GM08714 (cell line): ENCODE results near the gene PACSIN1.

Experiments
- H3K4me3 ChIP-seq: fragments of 200-500 bp; sonication (Bioruptor generic); 2 replicates; pipeline ENCODE4 v1.5.1; 2014; ENCODE audit warnings: mild to moderate bottlenecking, low read length, inconsistent platforms
- ZNF274 ChIP-seq: IDR thresholded peaks from 2 replicates; pipeline ENCODE4 v1.6.1; 2012; ENCODE audit warnings: mild to moderate bottlenecking, low read depth, low read length

PACSIN1 gene

DNA sequence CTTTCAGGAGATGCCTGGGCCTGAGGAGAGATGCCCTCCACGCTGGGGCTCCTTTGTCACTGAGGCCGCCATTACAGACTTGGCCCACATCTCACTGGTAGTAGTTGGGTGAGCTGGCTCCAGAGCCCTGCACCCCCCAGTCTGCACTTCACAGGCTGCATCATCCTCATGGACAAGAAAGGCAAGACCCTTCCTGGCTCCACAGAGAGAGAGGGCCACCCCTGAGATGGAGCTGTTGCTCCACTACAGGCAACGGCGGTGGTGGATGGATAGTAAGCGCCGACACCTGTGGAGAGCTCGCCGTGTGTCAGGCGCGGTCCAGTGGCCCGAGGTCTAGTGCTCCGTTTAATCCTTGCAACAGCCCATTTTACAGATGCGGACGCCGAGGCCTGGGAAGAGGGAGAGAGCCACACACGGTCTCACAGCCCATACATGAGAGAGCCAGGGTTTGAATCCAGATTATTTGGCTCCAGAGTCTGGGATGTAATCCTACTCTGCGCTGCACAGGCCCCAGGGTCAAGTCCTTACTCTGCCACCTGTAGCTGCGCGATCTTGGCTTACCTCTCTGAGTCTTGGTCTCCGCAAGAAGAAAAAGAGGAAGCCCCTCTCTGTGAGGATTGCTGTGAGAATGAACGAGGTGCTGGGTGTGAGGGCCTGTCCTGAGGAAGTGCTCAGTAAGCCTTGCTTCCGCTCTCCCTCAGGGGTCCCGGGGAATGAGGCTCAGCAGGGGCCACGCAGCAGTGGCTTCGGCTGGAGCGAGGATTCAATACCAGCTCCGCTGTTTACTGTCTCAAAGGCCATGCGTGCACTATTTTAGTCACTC, 55.8 kb downstream of the PACSIN1 start:
- H3K4me3 ChIP-seq, result no peak overlapping the region
- TF ChIP-seq ZNF274, result no peak

DNA sequence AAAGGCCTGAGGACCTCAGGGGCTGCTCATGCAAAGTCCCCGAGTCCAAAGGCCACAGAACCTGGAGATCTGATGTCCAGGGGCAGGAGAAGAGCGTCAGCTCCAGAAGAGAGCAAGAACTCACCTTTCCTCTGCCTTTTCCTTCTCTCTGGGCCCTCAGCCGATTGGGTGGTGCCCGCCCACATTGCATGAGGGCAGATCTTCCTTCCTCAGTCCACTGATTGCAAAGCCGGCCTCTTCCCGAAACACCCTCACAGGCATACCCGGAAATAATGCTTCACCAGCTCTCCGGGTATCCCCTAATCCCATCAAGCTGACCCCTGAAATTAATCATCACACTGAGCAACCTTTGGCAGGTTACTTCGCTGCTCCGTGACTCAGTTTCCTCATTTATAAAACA, 56.9 kb downstream of the PACSIN1 start:
- TF ChIP-seq ZNF274, result no peak
- no peak overlapping the region for H3K4me3 ChIP-seq

DNA sequence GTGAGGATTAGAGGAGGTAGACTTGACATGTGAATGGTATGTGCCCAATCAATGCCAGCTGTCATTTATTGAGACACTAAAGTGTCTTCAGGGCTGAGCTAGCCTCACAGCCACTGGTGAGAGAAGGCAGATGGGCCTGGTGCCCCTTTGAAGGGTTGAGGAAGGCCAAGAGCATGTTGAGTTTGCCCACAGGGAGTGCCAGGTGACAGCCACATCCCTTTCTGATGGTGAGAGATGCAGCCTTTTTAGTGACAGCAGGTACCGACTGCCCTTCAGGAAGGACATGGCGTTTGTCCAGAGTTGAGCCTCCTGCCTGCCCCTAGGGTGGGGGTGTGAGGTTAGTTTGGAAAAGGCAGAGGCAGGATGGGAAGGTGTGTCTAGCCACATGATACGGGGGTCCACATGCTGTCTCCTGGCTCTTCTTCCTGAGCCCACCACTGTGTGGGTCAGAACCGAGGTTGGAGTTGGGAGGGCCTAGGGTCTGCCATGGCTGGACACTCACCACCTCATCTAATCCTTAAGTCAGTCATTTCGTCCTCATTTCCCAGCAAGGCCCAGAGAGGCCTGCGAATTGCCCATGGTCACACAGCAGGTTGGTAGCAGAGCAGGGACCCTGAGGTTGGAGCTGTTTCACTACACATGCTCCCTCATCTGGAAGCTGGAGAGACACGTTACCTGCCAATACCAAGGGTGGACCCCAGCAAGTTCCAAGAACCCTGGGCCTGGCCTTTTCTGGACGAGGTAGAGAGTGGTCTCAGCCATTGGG, 57.7 kb downstream of the PACSIN1 start:
- H3K4me3 ChIP-seq, result no peak overlapping the region
- no peak for TF ChIP-seq ZNF274

DNA sequence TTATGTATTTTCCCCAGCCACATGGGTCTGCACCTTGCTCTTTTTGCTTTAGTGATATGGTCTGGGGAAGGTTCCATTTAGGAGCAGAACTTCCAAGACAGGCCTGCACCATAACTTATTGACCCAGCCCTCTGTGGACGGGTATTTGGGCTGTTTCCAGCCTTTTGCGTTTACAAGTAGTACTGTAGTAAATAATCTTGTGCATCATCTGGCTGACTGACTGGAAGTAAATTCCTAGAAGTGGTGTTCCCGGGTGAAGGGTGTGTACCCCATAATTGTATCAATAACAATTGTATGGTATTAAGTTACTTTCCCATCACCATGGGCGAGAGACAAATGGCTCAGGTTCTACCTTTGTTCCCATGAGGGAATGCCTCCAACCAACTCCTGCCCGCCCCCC, 58.6 kb downstream of the PACSIN1 start:
- H3K4me3 ChIP-seq, result no peak overlapping the region
- TF ChIP-seq ZNF274, result no peak

DNA sequence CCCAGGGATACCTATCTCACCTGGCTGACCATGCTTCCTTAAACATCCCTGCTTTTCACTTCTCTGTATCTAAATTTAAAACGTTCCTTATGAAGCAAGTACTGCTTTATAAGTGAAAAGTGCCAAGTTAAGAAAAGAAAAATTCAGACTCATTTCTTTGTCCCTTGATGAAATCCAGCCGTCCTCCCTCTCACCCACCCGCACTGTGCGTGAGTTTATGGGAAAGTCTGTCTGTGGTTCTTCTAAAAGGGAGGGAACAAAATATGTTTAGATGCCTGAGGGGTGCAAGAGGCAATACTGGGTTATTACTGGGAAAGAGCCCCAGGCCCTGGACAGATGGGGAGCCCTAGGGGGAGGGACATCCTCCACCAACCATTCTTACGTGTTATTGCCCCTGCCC, 59.1 kb downstream of the PACSIN1 start:
- H3K4me3 ChIP-seq, result no peak overlapping the region
- no peak for TF ChIP-seq ZNF274

DNA sequence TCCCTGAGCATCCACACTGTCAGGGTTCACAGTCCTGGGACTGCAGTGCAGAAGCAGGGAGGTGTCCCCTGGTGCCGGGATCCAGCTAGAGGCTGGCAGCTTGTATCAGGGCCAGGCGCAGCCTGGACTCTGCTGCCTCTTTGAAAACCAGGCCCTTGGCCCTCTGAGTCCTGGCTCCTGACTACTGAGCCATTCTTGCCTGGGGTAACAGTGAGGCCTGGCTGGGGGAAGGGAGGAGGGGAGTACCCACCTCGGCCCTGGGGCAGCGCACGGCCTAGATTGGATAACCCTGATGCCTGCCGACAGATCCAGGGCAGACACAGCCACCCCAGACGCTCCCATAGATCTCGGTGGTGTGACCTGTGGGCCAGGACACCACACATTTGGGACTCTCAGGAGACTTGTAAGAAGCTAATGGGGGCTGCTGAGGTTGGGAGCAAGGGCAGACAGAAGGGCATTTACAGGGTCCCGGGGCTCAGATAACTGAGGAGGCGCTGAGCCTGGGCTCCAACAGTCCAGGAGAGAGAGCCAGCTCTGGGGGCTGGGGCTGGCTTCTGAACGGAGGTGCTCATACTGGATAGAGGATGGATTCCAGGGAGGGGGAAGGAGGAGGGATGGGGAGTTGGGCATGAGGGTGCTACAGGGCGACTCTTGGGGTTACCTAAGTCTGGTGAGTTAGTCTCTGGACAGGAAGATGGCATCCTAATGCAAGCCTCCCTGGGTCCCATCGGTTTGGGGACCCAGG, 59.7 kb downstream of the PACSIN1 start:
- no peak for TF ChIP-seq ZNF274
- no peak overlapping the region for H3K4me3 ChIP-seq

DNA sequence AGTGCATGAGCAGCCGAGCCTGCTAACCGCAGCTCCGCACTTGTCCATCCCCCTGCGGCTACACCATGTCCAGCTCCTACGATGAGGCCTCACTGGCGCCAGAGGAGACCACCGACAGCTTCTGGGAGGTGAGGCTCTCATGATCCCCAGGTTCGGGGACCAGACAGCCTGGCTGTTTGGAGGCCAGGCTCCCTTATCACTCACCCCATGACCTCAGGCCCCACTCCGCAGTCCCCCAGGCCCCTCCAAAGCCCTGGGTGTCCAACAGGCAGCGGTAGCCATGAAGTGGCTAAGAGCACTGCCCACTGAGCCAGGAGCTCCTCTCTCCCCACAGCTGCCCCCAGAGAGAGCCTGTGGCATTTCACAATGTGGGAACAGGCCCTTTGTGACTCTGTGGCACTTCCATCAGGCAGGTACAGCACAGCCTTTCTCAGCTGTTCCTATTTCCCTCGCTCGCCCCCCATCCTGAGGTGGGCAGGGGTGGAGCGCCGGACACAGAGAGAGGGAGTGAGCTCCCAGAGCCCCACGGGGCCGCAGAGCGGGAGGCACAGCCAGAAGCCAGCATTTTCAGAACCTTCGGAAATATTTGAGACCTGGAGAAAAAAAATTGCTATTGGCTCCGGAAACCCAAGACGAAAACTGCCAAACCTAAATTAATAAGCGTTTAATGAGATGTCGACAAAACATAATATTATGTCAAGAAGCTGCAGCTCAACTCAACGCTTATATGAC, 60.5 kb downstream of the PACSIN1 start:
- no peak overlapping the region for H3K4me3 ChIP-seq
- TF ChIP-seq ZNF274, result no peak

DNA sequence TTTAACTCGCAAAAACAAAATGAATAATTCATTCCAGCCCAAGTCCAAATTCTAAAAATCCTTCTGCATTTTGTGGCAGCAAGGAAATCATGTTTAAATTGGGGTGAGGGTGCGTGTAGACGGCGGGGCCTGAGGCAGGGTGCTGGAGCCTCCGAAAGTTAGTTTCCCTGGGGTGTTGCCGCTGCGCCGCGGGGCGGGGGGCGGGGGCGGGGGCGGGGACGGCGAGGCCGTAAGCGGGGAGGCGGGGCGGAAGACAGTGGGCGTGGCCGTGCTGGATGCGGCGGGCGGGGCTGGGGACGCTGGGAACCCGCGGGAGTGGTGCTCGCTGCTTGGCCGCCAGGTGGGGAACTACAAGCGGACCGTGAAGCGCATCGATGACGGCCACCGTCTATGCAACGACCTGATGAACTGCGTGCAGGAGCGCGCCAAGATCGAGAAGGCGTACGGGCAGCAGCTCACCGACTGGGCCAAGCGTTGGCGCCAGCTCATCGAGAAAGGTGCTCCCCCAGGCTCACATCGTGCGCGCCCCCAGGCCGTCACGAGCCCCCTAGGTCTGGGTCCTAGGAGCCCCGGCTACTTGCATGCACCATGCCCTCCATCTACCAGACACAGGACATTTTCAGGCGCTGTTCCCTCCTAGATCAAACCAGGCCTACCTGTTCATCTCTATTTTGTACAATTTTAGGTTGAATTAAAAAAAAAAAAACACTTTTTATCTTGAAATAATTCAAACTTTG, 61.3 kb downstream of the PACSIN1 start:
- H3K4me3 ChIP-seq, result no peak overlapping the region
- no peak for TF ChIP-seq ZNF274

DNA sequence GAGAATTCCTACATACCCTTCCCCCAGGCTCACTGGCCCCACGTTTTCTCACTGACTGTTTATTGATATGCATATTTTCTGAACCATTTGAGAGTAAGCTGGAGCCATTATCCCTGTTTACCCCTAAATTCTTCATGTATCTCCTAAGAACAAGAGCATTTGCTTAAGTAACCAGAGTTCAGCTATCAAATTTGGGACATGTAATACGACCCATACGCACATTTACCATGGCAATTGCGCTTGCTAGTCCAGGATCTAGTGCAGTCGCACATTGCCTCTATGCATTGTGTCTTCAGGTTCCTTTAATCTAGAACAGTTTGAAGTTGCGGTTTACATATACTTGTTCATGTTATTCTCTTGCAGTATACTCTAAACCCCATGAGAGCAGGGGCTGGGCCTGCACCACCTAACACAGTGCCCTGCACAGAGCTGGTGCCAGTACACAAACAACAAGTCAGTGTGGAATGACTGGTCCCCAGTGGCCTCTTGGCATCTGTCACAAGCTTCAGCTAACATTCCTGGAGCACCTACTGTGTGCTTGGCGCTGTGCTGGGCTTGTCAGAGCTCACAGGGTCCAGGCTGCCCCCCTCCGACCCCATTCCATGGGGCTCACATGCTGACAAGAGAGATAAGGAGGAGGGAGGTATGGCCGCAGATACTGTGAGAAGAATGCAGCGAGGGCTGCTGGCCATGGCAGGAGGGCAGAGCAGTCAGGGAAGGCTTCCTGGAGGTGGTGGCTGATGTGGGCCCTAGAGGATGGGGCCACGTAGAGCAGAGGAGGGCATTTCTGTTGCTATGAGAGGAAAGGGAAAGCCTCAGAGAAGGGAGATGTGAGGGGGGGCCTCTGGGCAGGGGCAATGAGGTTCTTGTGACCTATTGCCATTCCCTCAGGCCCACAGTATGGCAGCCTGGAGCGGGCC, 62.1 kb downstream of the PACSIN1 start:
- no peak overlapping the region for H3K4me3 ChIP-seq
- no peak for TF ChIP-seq ZNF274

DNA sequence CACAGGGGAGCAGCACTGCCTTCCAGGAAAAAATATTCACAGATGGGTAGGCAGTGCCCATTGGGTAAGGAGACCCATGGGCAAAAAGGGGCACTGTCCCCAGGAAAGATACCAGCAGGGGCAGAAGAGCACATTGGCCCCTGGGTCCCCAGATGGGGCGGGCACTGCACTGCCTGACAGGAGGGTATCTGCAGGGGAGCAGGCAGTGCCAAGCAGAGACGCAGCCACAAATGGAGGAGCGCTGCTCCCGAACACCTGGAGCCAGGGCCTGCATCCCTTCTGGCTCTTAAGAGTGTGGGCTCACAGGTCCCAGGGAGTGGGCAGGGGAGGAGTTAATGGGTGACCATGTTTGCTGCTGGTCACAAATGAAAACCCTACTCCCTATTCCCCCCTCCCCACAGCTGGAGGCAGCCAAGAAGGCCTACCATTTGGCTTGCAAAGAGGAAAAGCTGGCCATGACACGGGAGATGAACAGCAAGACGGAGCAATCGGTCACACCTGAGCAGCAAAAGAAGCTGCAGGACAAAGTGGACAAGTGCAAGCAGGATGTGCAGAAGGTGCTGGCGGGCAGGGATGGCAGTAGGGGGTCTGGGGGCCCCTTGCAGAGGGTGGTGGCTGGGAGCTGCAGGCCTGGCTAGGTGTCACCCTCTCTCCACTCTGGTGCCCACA, 63.3 kb downstream of the PACSIN1 start:
- TF ChIP-seq ZNF274, result no peak
- no peak overlapping the region for H3K4me3 ChIP-seq

DNA sequence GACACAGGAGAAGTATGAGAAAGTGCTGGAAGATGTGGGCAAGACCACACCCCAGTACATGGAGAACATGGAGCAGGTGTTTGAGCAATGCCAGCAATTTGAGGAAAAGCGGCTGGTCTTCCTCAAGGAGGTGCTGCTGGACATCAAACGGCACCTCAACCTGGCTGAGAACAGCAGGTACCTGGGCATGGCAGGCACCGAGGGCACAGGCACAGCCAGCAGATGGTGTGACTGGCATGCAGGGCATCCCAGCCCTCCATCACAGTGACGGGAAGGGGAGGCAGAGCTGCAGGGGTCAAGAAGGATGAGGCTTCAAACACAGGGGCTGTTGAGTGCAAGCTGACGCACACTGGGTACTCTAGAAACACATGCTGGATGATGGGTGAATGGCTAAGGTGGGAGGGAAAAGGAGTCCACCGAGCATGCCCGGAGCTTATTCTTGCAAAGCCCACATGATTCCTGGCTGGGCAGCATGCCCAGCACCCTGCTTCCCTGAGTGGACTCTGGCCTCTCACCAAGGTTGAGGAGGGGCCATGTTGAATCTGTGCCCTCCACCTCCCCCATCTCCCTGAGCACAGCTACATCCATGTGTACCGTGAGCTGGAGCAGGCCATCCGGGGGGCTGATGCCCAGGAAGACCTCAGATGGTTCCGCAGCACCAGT, 63.9 kb downstream of the PACSIN1 start:
- TF ChIP-seq ZNF274, result no peak
- no peak overlapping the region for H3K4me3 ChIP-seq
